Keratinocyte (primary cell): ENCODE measurements around the gene CISTR. TPM values are rescaled to one million over a fixed set of nuclear protein-coding genes. Genes with fewer than 3 reads are reported as not detected.

Source experiments
- DNase-seq: peaks from one replicate; pipeline ENCODE4 v3.0.0-alpha.2; 2011; ENCODE audit warnings: low read depth, missing footprints, low spot score
- FAIRE-seq: peaks from 2 replicates; lab custom pipeline; 2011; peaks lifted over from hg19 to GRCh38; lab: Jason Lieb, UNC
- H2AFZ ChIP-seq: 2 replicates; pipeline ENCODE4 v1.6.0; 2012; ENCODE audit warnings: low read length, control low read depth, inconsistent platforms; ENCODE audit not compliant: control insufficient read depth
- H3K27ac ChIP-seq: 2 replicates; pipeline ENCODE4 v1.5.1; 2011; ENCODE audit warnings: low read length; ENCODE audit not compliant: control insufficient read depth, insufficient read depth
- H3K27me3 ChIP-seq: 3 replicates; pipeline ENCODE4 v1.6.0; 2011; ENCODE audit warnings: low read length; ENCODE audit not compliant: control insufficient read depth, insufficient read depth; ENCODE audit errors: extremely low read depth
- H3K36me3 ChIP-seq, 2 experiments: 2 replicates in 1 of 2; 3 replicates in 1 of 2; pipeline ENCODE4 v1.5.1; 2011; ENCODE audit warnings: low read length in 2 of 2, mild to moderate bottlenecking in 1 of 2; ENCODE audit not compliant: control insufficient read depth in 2 of 2, insufficient read depth in 2 of 2; ENCODE audit errors: extremely low read depth in 1 of 2
- H3K4me1 ChIP-seq: 3 replicates; pipeline ENCODE4 v1.5.1; 2011; ENCODE audit warnings: low read length; ENCODE audit not compliant: control insufficient read depth, insufficient read depth; ENCODE audit errors: extremely low read depth
- H3K4me2 ChIP-seq: 3 replicates; pipeline ENCODE4 v1.6.0; 2011; ENCODE audit warnings: low read depth, low read length; ENCODE audit not compliant: control insufficient read depth, insufficient read depth; ENCODE audit errors: extremely low read depth
- H3K4me3 ChIP-seq, 3 experiments: fragments of 200-600 bp in 1 of 3; sonication (generic) in 1 of 3; 2 replicates in 2 of 3; 3 replicates in 1 of 3; pipeline ENCODE4 v1.5.1; 2011 to 2016; ENCODE audit warnings: low read length in 3 of 3, mild to moderate bottlenecking in 3 of 3, control low read depth in 2 of 3, inconsistent platforms in 1 of 3, low read depth in 1 of 3, mixed read lengths in 1 of 3, mixed run types in 1 of 3, moderate library complexity in 1 of 3; ENCODE audit not compliant: control insufficient read depth in 2 of 3, insufficient read depth in 2 of 3; ENCODE audit errors: extremely low read depth in 1 of 3
- H3K79me2 ChIP-seq: 2 replicates; pipeline ENCODE4 v1.6.0; 2012; ENCODE audit warnings: low read length; ENCODE audit not compliant: control insufficient read depth, insufficient read depth
- H3K9ac ChIP-seq: 3 replicates; pipeline ENCODE4 v1.6.0; 2011; ENCODE audit warnings: low read length; ENCODE audit not compliant: control insufficient read depth, insufficient read depth; ENCODE audit errors: extremely low read depth
- H3K9me1 ChIP-seq: 3 replicates; pipeline ENCODE4 v1.6.0; 2011; ENCODE audit warnings: low read length; ENCODE audit not compliant: control insufficient read depth, insufficient read depth; ENCODE audit errors: extremely low read depth
- H3K9me3 ChIP-seq: 2 replicates; pipeline ENCODE4 v1.5.1; 2012; ENCODE audit warnings: low read depth, low read length; ENCODE audit not compliant: control insufficient read depth
- H4K20me1 ChIP-seq: 3 replicates; pipeline ENCODE4 v1.6.0; 2011; ENCODE audit warnings: low read length; ENCODE audit not compliant: control insufficient read depth, insufficient read depth; ENCODE audit errors: extremely low read depth
- EZH2 ChIP-seq: IDR thresholded peaks from one replicate; pipeline ENCODE4 v1.6.1; 2012; ENCODE audit warnings: inconsistent platforms, mild to moderate bottlenecking, low read length, moderate library complexity
- dilution Hi-C: fragments of 300-500 bp; cut with MboI; formaldehyde crosslinking; loops from one replicate; pipeline ENCODE4 v1.7.0; 2020; ENCODE audit warnings: low sequenced_read_pairs; ENCODE audit not compliant: extremely low pct_ligation_motif_present
- polyA plus RNA-seq, 5 experiments: library from polyadenylated mRNA; depleted of rRNA in 3 of 5; stranded (reverse) in 3 of 5; stranded (forward) in 1 of 5; unstranded in 1 of 5; fragments of >200 nt; gene quantifications; 1 replicate in 1 of 5; 2 replicates in 3 of 5; 3 replicates in 1 of 5; pipeline versions ENCODE4 v1.2.1 to v1.2.3, GENCODE V29; 2011 to 2012; ENCODE audit warnings: missing spikeins in 2 of 5, low read depth in 1 of 5, low replicate concordance in 1 of 5
- TF ChIP-seq, protein P1 (sequence below), 3 experiments: IDR thresholded peaks in 1 of 3; conservative IDR thresholded peaks in 1 of 3; optimal IDR thresholded peaks in 1 of 3; 2 replicates in 2 of 3; 3 replicates in 1 of 3; pipeline versions ENCODE3 to v1.5.1; 2011; ENCODE audit warnings: low read length in 3 of 3, mild to moderate bottlenecking in 3 of 3, moderate library complexity in 2 of 3, control low read depth in 1 of 3, inconsistent platforms in 1 of 3; ENCODE audit not compliant: insufficient read depth in 2 of 3; ENCODE audit errors: extremely low read depth in 1 of 3

Gene CISTR
- polyA plus RNA-seq, 1 donor (not counting 4 experiments of a cell fraction or from before 2014, with no cell fraction given), result not detected

GRCh38 chr12:53791735-53792326, 40.1 kb upstream of the CISTR start:
- no peak for FAIRE-seq
- H3K27me3 ChIP-seq, result no peaks in the 10 kb centered on the region

GRCh38 chr12:53789570-53789969, 37.8 kb upstream of the CISTR start:
- dilution Hi-C loops, result no loop called here
- no peaks in the 10 kb centered on the region for H3K9me1 ChIP-seq
- peaks cover 8% of the 10 kb centered on the region for H3K4me1 ChIP-seq
- H3K4me3 ChIP-seq, result no peak overlapping the region
- H4K20me1 ChIP-seq, result no peaks in the 10 kb centered on the region
- no peaks in the 10 kb centered on the region for H3K9me3 ChIP-seq
- no peak overlapping the region for H3K9ac ChIP-seq
- TF ChIP-seq EZH2, result no peak
- TF ChIP-seq, protein P1, sequence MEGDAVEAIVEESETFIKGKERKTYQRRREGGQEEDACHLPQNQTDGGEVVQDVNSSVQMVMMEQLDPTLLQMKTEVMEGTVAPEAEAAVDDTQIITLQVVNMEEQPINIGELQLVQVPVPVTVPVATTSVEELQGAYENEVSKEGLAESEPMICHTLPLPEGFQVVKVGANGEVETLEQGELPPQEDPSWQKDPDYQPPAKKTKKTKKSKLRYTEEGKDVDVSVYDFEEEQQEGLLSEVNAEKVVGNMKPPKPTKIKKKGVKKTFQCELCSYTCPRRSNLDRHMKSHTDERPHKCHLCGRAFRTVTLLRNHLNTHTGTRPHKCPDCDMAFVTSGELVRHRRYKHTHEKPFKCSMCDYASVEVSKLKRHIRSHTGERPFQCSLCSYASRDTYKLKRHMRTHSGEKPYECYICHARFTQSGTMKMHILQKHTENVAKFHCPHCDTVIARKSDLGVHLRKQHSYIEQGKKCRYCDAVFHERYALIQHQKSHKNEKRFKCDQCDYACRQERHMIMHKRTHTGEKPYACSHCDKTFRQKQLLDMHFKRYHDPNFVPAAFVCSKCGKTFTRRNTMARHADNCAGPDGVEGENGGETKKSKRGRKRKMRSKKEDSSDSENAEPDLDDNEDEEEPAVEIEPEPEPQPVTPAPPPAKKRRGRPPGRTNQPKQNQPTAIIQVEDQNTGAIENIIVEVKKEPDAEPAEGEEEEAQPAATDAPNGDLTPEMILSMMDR (optimal IDR thresholded peaks at IDR 0.05 in 1 of 3, IDR thresholded peaks at IDR 0.05 in 1 of 3, conservative IDR thresholded peaks at IDR 0.05 in 1 of 3; ENCODE audit: extremely low read depth in 1 of 3, insufficient read depth in 2 of 3, low read length in 3 of 3), result no peak
- H3K79me2 ChIP-seq, result no peaks in the 10 kb centered on the region
- FAIRE-seq (no peak), DNase-seq (no peak)
- H2AFZ ChIP-seq, result no peak overlapping the region
- no peak overlapping the region for H3K27ac ChIP-seq
- no peaks in the 10 kb centered on the region for H3K36me3 ChIP-seq
- H3K4me2 ChIP-seq, result no peak overlapping the region
- H3K27me3 ChIP-seq, result no peaks in the 10 kb centered on the region

More at GRCh38 chr12:53791735-53792326, 40.1 kb upstream of the CISTR start:
- no peak for DNase-seq
- Histone ChIP-seq H2AFZ (no peak overlapping the region), H3K9ac (no peak overlapping the region), H3K4me3 (no peak overlapping the region), H3K36me3 (no peaks in the 10 kb centered on the region), H3K9me3 (no peaks in the 10 kb centered on the region), H3K27ac (no peak overlapping the region), H3K4me1 (no peaks in the 10 kb centered on the region), H3K4me2 (no peak overlapping the region), H4K20me1 (no peaks in the 10 kb centered on the region), H3K9me1 (no peaks in the 10 kb centered on the region), H3K79me2 (no peaks in the 10 kb centered on the region)
- dilution Hi-C loops, result no loop called here
- TF ChIP-seq, protein P1 (optimal IDR thresholded peaks at IDR 0.05 in 1 of 3, IDR thresholded peaks at IDR 0.05 in 1 of 3, conservative IDR thresholded peaks at IDR 0.05 in 1 of 3; ENCODE audit: extremely low read depth in 1 of 3, insufficient read depth in 2 of 3, low read length in 3 of 3), result peak; percentile 54 to 71 (median 67)
- no peak for TF ChIP-seq EZH2
